Adrenal gland (tissue), 12 donors: ENCODE results near the gene GDF2. TPM values are rescaled to one million over a fixed set of nuclear protein-coding genes. Genes with fewer than 3 reads are reported as not detected.

Source experiments
- DNase-seq, 7 donors: peaks; one replicate each; pipeline ENCODE4 v3.0.0-alpha.2; 2019 to 2020
- H3K27ac ChIP-seq, 5 donors: fragments of 200-600 bp; sonication (generic) in 4 of 5; 1 replicate in 3 of 5; 2 replicates in 2 of 5; pipeline versions ENCODE4 v1.5.1 to v1.8.0; 2016 to 2020; ENCODE audit warnings: mild to moderate bottlenecking in 1 of 5
- H3K27me3 ChIP-seq: fragments of 200-600 bp; 2 replicates; pipeline ENCODE4 v1.8.0; 2021
- H3K36me3 ChIP-seq, 2 donors: fragments of 200-600 bp; replicated peaks in 1 of 2; 1 replicate in 1 of 2; 2 replicates in 1 of 2; pipeline versions ENCODE4 v1.5.1 to v1.8.0; 2018 to 2022
- H3K4me1 ChIP-seq, 2 donors: fragments of 200-600 bp; replicated peaks in 1 of 2; 1 replicate in 1 of 2; 2 replicates in 1 of 2; pipeline versions ENCODE4 v1.5.1 to v1.8.0; 2018 to 2021
- H3K4me3 ChIP-seq, 4 donors: fragments of 200-600 bp; sonication (generic) in 3 of 4; one replicate each; pipeline ENCODE4 v1.5.1; 2016 to 2018
- H3K9me3 ChIP-seq, 3 donors: fragments of 200-600 bp; sonication (generic) in 1 of 3; replicated peaks in 1 of 3; 1 replicate in 2 of 3; 2 replicates in 1 of 3; pipeline versions ENCODE4 v1.5.1 to v1.8.0; 2016 to 2021
- CTCF ChIP-seq, 6 experiments: fragments of 450-650 bp in 4 of 6; fragments of 200-600 bp in 2 of 6; sonication (generic) in 1 of 6; IDR thresholded peaks; 1 replicate in 5 of 6; 2 replicates in 1 of 6; pipeline versions ENCODE4 v1.5.1 to v1.8.0; 2016 to 2021; ENCODE audit warnings: antibody characterized with exemption in 6 of 6, mild to moderate bottlenecking in 2 of 6, moderate library complexity in 1 of 6
- POLR2A ChIP-seq, 2 donors: fragments of 450-650 bp; IDR thresholded peaks; one replicate each; pipeline ENCODE4 v1.6.1; 2017; ENCODE audit warnings: antibody characterized with exemption in 2 of 2, mild to moderate bottlenecking in 2 of 2, moderate library complexity in 1 of 2
- WGBS, 4 donors: extraction: QIAGEN DNeasy Blood & Tissue Kit in 2 of 4; methylation state at CpG; one replicate each; pipeline versions ENCODE4 v1.1.5 to v1.1.7; 2013 to 2017; 5-methylcytosine and 5-hydroxymethylcytosine counted together
- intact Hi-C, 2 donors: fragments of 100-400 bp; cut with DNase I; formaldehyde crosslinking; loops; one replicate each; pipeline versions ENCODE4 v1.14.1 to v1.15.0; 2022 to 2023
- polyA plus RNA-seq, 3 donors: library from polyadenylated mRNA; stranded (reverse); fragments of 200-250 nt in 2 of 3; fragments of 350-450 nt in 1 of 3; fragmentation: Illumina TruSeq in 1 of 3; extraction: RNeasy Lipid Tissue Mini Kit (QIAGEN cat#74804) in 1 of 3; gene quantifications; one replicate each; pipeline ENCODE4 v1.2.3, GENCODE V29; 2013 to 2014
- total RNA-seq, 9 donors: library from RNA; depleted of rRNA in 4 of 9; stranded (reverse); fragments of >200 nt in 4 of 9; fragments of 120-200 nt in 1 of 9; fragmentation: NEBNext Ultra II Directional in 1 of 9; extraction: Animal tissue kit (Norgen Biotek cat#: 25700) in 1 of 9; gene quantifications; one replicate each; pipeline versions ENCODE4 v1.1.0 to v1.2.4, GENCODE V29; 2013 to 2023
- donor health status: healthy with polysubstance abuse.
- donor health status: Bipolar disorder and iron deficiency.
- donor health status: DM: yes; HTN: yes; CAD: no.
- donor health status: DM: no; HTN: no; CAD: no.
- donor health status: DM: no; HTN: no; CAD: no.
- donor health status: DM: yes; HTN: yes; CAD: no.

The GDF2 gene
- total and polyA plus RNA-seq, 12 donors: 0.11 TPM; not detected in 11

- no peak overlapping the region for H3K27ac ChIP-seq
- TF ChIP-seq CTCF (IDR thresholded peaks at IDR 0.05) (no peak), POLR2A (IDR thresholded peaks at IDR 0.05) (no peak)
- intact Hi-C loops: no loop called here
Measured at GRCh38 chr10:47323636-47324296, 1.5 kb downstream of the GDF2 start.

GRCh38 chr10:47325303-47326291 lies 3.3 kb downstream of the GDF2 start:
- Histone ChIP-seq H3K4me1 (peaks cover 0 to 14% of the 10 kb centered on the region in 2 donors), H3K27ac (no peak overlapping the region), H3K9me3 (no peaks in the 10 kb centered on the region), H3K4me3 (no peak overlapping the region), H3K27me3 (no peaks in the 10 kb centered on the region), H3K36me3 (no peaks in the 10 kb centered on the region)
- no peak for TF ChIP-seq POLR2A (IDR thresholded peaks at IDR 0.05)
- no peak for TF ChIP-seq CTCF (IDR thresholded peaks at IDR 0.05)
- WGBS, 4 donors: 94 to 96% (median 96%) methylated on average over 28 to 30 of the region's 30 CpGs
- intact Hi-C loops: no loop called here
- DNase-seq: no peak

More at GRCh38 chr10:47323636-47324296, 1.5 kb downstream of the GDF2 start:
- Histone ChIP-seq H3K4me1 (peaks cover 0 to 14% of the 10 kb centered on the region in 2 donors), H3K36me3 (no peaks in the 10 kb centered on the region), H3K4me3 (no peak overlapping the region), H3K27me3 (no peaks in the 10 kb centered on the region), H3K9me3 (no peaks in the 10 kb centered on the region)
- WGBS, 4 donors: 33 to 47% (median 43%) methylated on average over 4 to 5 of the region's 5 CpGs
- DNase-seq: no peak

GRCh38 chr10:47326306-47326926 lies 4.2 kb downstream of the GDF2 start:
- TF ChIP-seq CTCF (IDR thresholded peaks at IDR 0.05): no peak
- no peak for TF ChIP-seq POLR2A (IDR thresholded peaks at IDR 0.05)
- Histone ChIP-seq H3K27ac (no peak overlapping the region), H3K27me3 (no peaks in the 10 kb centered on the region), H3K4me3 (no peak overlapping the region), H3K36me3 (no peaks in the 10 kb centered on the region), H3K4me1 (peaks cover 0 to 14% of the 10 kb centered on the region in 2 donors), H3K9me3 (no peaks in the 10 kb centered on the region)
- no peak for DNase-seq
- 80 to 86% (median 82%) methylated on average over 3 to 5 of the region's 5 CpGs for WGBS, 4 donors
- intact Hi-C loops: no loop called here

GRCh38 chr10:47326927-47327330 lies 4.7 kb downstream of the GDF2 start:
- Histone ChIP-seq H3K27me3 (no peaks in the 10 kb centered on the region), H3K4me3 (no peak overlapping the region), H3K9me3 (no peaks in the 10 kb centered on the region), H3K36me3 (no peaks in the 10 kb centered on the region), H3K27ac (no peak overlapping the region), H3K4me1 (peaks cover 0 to 15% of the 10 kb centered on the region in 2 donors)
- DNase-seq: no peak
- intact Hi-C loops: no loop called here
- WGBS, 4 donors: 86 to 92% (median 89%) methylated on average over 7 to 11 of the region's 11 CpGs
- TF ChIP-seq CTCF (IDR thresholded peaks at IDR 0.05) (no peak), POLR2A (IDR thresholded peaks at IDR 0.05) (no peak)
